SK-N-SH treated with all-trans-retinoic acid at 6 μM for 48 hours (cell line): ENCODE results near the gene C12orf57.

Experiments
- ATAC-seq: fragments of 200-7000 bp; cut with Tn5 transposase; 3 replicates; pipeline ENCODE4 v1.9.1; 2020; ENCODE audit warnings: mild to moderate bottlenecking, moderate library complexity
- ARNTL ChIP-seq: fragments of 450-650 bp; formaldehyde crosslinking; IDR thresholded peaks from 2 replicates; pipeline ENCODE4 v1.5.0; 2020; ENCODE audit warnings: low read depth, mild to moderate bottlenecking, moderate library complexity, borderline replicate concordance
- BACH2 ChIP-seq: fragments of 250-450 bp; sonication (Bioruptor Pico); IDR thresholded peaks from 2 replicates; pipeline ENCODE4 v1.9.0; 2021; ENCODE audit warnings: mild to moderate bottlenecking, borderline replicate concordance
- CSDC2 ChIP-seq: fragments of 250-450 bp; sonication (Bioruptor Pico); IDR thresholded peaks from 2 replicates; pipeline ENCODE4 v1.5.0; 2020; ENCODE audit warnings: mild to moderate bottlenecking, moderate library complexity
- ESRRG ChIP-seq: fragments of 250-450 bp; sonication (Bioruptor Pico); IDR thresholded peaks from 2 replicates; pipeline ENCODE4 v1.6.1; 2021; ENCODE audit warnings: mild to moderate bottlenecking
- GLIS3 ChIP-seq: fragments of 250-450 bp; sonication (Bioruptor Pico); IDR thresholded peaks from 2 replicates; pipeline ENCODE4 v1.5.0; 2020; ENCODE audit warnings: mild to moderate bottlenecking, moderate library complexity
- ISL1 ChIP-seq: fragments of 250-450 bp; sonication (Bioruptor Pico); IDR thresholded peaks from 2 replicates; pipeline ENCODE4 v2.1.2; 2022; ENCODE audit warnings: mild to moderate bottlenecking, moderate library complexity
- OSR1 ChIP-seq: fragments of 250-450 bp; sonication (Bioruptor Pico); IDR thresholded peaks from 2 replicates; pipeline ENCODE4 v1.8.0; 2022; ENCODE audit warnings: moderate library complexity, mild to moderate bottlenecking, inconsistent platforms
- RARB ChIP-seq: fragments of 250-450 bp; sonication (Bioruptor Pico); IDR thresholded peaks from 2 replicates; pipeline ENCODE4 v1.8.0; 2021; ENCODE audit warnings: mild to moderate bottlenecking, moderate library complexity
- SNAI2 ChIP-seq: fragments of 250-450 bp; sonication (Bioruptor Pico); IDR thresholded peaks from 2 replicates; pipeline ENCODE4 v1.5.0; 2020; ENCODE audit warnings: mild to moderate bottlenecking, moderate library complexity
- TCF4 ChIP-seq: fragments of 250-450 bp; sonication (Bioruptor Pico); IDR thresholded peaks from 2 replicates; pipeline ENCODE4 v1.8.0; 2021; ENCODE audit warnings: mild to moderate bottlenecking, moderate library complexity, borderline replicate concordance
- TOX ChIP-seq: fragments of 250-450 bp; sonication (Bioruptor Pico); IDR thresholded peaks from 2 replicates; pipeline ENCODE4 v1.8.0; 2021; ENCODE audit warnings: mild to moderate bottlenecking, moderate library complexity, borderline replicate concordance
- ZC3H10 ChIP-seq: fragments of 250-450 bp; sonication (Bioruptor Pico); IDR thresholded peaks from 2 replicates; pipeline ENCODE4 v1.5.1; 2021; ENCODE audit warnings: mild to moderate bottlenecking, moderate library complexity
- ZFP3 ChIP-seq: fragments of 250-450 bp; sonication (Bioruptor Pico); IDR thresholded peaks from 2 replicates; pipeline ENCODE4 v1.5.0; 2020; ENCODE audit warnings: mild to moderate bottlenecking, moderate library complexity
- ZFP30 ChIP-seq: fragments of 450-650 bp; formaldehyde crosslinking; IDR thresholded peaks from 2 replicates; pipeline ENCODE4 v1.5.0; 2022; ENCODE audit warnings: mild to moderate bottlenecking, moderate library complexity
- ZNF565 ChIP-seq: fragments of 450-650 bp; formaldehyde crosslinking; conservative IDR thresholded peaks from 2 replicates; pipeline ENCODE4 v1.5.0; 2020; ENCODE audit warnings: low read depth, mild to moderate bottlenecking, moderate library complexity
- ZNF70 ChIP-seq: fragments of 450-650 bp; formaldehyde crosslinking; IDR thresholded peaks from 2 replicates; pipeline ENCODE4 v1.5.0; 2020; ENCODE audit warnings: mild to moderate bottlenecking, moderate library complexity
- ZNF8 ChIP-seq: fragments of 450-650 bp; formaldehyde crosslinking; IDR thresholded peaks from 2 replicates; pipeline ENCODE4 v1.5.0; 2020; ENCODE audit warnings: mild to moderate bottlenecking, moderate library complexity
- TF ChIP-seq, protein P1 (sequence below): fragments of 250-450 bp; sonication (Bioruptor Pico); IDR thresholded peaks from 2 replicates; pipeline ENCODE4 v1.5.1; 2020; ENCODE audit warnings: low read depth, mild to moderate bottlenecking, moderate library complexity
- TF ChIP-seq, protein P2 (sequence below): fragments of 250-450 bp; sonication (Bioruptor Pico); IDR thresholded peaks from 2 replicates; pipeline ENCODE4 v1.5.0; 2020; ENCODE audit warnings: mild to moderate bottlenecking, moderate library complexity
- TF ChIP-seq, protein P3 (sequence below): fragments of 250-450 bp; sonication (Bioruptor Pico); IDR thresholded peaks from 2 replicates; pipeline ENCODE4 v1.5.1; 2021; ENCODE audit warnings: mild to moderate bottlenecking, moderate library complexity
- TF ChIP-seq, protein P4 (sequence below): fragments of 250-450 bp; sonication (Bioruptor Pico); IDR thresholded peaks from 2 replicates; pipeline ENCODE4 v1.8.0; 2021; ENCODE audit warnings: low read depth, mild to moderate bottlenecking, moderate library complexity, borderline replicate concordance
- TF ChIP-seq, protein P5 (sequence below): fragments of 250-450 bp; sonication (Bioruptor Pico); IDR thresholded peaks from 2 replicates; pipeline ENCODE4 v1.8.0; 2020; ENCODE audit warnings: mild to moderate bottlenecking, moderate library complexity, borderline replicate concordance

C12orf57 gene

DNA sequence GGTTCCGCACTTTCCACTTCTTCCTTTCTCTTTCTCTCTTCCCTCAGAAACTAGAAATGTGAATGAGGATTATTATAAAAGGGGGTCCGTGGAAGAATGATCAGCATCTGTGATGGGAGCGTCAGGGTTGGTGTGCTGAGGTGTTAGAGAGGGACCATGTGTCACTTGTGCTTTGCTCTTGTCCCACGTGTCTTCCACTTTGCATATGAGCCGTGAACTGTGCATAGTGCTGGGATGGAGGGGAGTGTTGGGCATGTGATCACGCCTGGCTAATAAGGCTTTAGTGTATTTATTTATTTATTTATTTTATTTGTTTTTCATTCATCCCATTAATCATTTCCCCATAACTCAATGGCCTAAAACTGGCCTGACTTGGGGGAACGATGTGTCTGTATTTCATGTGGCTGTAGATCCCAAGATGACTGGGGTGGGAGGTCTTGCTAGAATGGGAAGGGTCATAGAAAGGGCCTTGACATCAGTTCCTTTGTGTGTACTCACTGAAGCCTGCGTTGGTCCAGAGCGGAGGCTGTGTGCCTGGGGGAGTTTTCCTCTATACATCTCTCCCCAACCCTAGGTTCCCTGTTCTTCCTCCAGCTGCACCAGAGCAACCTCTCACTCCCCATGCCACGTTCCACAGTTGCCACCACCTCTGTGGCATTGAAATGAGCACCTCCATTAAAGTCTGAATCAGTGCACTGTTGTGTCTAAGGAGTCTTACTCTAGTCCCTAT is 20.7 kb upstream of the C12orf57 start (continued):
- TF ChIP-seq, protein P1, sequence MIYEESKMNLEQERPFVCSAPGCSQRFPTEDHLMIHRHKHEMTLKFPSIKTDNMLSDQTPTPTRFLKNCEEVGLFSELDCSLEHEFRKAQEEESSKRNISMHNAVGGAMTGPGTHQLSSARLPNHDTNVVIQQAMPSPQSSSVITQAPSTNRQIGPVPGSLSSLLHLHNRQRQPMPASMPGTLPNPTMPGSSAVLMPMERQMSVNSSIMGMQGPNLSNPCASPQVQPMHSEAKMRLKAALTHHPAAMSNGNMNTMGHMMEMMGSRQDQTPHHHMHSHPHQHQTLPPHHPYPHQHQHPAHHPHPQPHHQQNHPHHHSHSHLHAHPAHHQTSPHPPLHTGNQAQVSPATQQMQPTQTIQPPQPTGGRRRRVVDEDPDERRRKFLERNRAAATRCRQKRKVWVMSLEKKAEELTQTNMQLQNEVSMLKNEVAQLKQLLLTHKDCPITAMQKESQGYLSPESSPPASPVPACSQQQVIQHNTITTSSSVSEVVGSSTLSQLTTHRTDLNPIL (CRISPR knock-in tag): no peak
- TF ChIP-seq TCF4 (no peak), ISL1 (no peak), BACH2 (no peak), ESRRG (no peak), ZNF565 (CRISPR knock-in tag) (no peak), ZC3H10 (CRISPR knock-in tag) (no peak)
- TF ChIP-seq, protein P2, sequence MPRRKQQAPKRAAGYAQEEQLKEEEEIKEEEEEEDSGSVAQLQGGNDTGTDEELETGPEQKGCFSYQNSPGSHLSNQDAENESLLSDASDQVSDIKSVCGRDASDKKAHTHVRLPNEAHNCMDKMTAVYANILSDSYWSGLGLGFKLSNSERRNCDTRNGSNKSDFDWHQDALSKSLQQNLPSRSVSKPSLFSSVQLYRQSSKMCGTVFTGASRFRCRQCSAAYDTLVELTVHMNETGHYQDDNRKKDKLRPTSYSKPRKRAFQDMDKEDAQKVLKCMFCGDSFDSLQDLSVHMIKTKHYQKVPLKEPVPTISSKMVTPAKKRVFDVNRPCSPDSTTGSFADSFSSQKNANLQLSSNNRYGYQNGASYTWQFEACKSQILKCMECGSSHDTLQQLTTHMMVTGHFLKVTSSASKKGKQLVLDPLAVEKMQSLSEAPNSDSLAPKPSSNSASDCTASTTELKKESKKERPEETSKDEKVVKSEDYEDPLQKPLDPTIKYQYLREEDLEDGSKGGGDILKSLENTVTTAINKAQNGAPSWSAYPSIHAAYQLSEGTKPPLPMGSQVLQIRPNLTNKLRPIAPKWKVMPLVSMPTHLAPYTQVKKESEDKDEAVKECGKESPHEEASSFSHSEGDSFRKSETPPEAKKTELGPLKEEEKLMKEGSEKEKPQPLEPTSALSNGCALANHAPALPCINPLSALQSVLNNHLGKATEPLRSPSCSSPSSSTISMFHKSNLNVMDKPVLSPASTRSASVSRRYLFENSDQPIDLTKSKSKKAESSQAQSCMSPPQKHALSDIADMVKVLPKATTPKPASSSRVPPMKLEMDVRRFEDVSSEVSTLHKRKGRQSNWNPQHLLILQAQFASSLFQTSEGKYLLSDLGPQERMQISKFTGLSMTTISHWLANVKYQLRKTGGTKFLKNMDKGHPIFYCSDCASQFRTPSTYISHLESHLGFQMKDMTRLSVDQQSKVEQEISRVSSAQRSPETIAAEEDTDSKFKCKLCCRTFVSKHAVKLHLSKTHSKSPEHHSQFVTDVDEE (CRISPR knock-in tag): no peak

DNA sequence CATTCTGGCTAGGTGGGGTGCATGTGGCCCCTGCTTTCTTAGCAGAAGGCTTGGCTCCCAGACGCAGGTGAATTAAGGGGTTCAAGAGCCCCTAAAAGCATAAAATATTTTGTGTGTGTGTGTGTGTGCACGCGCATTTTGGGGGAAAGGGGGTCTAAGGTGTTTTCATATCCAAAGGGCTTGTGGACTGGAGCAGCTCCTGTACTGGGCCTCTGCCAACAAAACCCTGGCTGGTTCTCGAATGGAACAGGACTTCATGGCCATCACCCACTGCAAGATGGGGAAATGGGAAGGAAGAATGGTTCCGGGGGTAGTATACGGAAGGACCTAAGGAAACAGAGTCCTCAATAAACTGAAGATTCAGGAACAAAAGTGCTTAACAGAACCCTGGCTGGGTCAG is 20.0 kb upstream of the C12orf57 start:
- TF ChIP-seq OSR1 (CRISPR knock-in tag): no peak
- TF ChIP-seq ZNF565 (CRISPR knock-in tag): no peak
- TF ChIP-seq CSDC2 (CRISPR knock-in tag): no peak
- TF ChIP-seq ESRRG: no peak
- TF ChIP-seq ISL1: no peak
- TF ChIP-seq, protein P3, sequence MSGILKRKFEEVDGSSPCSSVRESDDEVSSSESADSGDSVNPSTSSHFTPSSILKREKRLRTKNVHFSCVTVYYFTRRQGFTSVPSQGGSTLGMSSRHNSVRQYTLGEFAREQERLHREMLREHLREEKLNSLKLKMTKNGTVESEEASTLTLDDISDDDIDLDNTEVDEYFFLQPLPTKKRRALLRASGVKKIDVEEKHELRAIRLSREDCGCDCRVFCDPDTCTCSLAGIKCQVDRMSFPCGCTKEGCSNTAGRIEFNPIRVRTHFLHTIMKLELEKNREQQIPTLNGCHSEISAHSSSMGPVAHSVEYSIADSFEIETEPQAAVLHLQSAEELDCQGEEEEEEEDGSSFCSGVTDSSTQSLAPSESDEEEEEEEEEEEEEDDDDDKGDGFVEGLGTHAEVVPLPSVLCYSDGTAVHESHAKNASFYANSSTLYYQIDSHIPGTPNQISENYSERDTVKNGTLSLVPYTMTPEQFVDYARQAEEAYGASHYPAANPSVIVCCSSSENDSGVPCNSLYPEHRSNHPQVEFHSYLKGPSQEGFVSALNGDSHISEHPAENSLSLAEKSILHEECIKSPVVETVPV (CRISPR knock-in tag): no peak
- TF ChIP-seq SNAI2 (CRISPR knock-in tag): no peak
- no peak for TF ChIP-seq BACH2
- no peak for TF ChIP-seq GLIS3 (CRISPR knock-in tag)
- TF ChIP-seq ZFP3 (CRISPR knock-in tag): no peak
- no peak for TF ChIP-seq ARNTL (CRISPR knock-in tag)
- no peak for TF ChIP-seq ZFP30 (CRISPR knock-in tag)
- TF ChIP-seq ZNF8 (CRISPR knock-in tag): no peak
- TF ChIP-seq, protein P4, sequence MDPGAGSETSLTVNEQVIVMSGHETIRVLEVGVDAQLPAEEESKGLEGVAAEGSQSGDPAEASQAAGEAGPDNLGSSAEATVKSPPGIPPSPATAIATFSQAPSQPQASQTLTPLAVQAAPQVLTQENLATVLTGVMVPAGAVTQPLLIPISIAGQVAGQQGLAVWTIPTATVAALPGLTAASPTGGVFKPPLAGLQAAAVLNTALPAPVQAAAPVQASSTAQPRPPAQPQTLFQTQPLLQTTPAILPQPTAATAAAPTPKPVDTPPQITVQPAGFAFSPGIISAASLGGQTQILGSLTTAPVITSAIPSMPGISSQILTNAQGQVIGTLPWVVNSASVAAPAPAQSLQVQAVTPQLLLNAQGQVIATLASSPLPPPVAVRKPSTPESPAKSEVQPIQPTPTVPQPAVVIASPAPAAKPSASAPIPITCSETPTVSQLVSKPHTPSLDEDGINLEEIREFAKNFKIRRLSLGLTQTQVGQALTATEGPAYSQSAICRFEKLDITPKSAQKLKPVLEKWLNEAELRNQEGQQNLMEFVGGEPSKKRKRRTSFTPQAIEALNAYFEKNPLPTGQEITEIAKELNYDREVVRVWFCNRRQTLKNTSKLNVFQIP (CRISPR knock-in tag): no peak
- TF ChIP-seq, protein P5, sequence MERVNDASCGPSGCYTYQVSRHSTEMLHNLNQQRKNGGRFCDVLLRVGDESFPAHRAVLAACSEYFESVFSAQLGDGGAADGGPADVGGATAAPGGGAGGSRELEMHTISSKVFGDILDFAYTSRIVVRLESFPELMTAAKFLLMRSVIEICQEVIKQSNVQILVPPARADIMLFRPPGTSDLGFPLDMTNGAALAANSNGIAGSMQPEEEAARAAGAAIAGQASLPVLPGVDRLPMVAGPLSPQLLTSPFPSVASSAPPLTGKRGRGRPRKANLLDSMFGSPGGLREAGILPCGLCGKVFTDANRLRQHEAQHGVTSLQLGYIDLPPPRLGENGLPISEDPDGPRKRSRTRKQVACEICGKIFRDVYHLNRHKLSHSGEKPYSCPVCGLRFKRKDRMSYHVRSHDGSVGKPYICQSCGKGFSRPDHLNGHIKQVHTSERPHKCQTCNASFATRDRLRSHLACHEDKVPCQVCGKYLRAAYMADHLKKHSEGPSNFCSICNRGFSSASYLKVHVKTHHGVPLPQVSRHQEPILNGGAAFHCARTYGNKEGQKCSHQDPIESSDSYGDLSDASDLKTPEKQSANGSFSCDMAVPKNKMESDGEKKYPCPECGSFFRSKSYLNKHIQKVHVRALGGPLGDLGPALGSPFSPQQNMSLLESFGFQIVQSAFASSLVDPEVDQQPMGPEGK (CRISPR knock-in tag): no peak
- no peak for TF ChIP-seq ZNF70
- TF ChIP-seq TCF4: no peak
- no peak for TF ChIP-seq ZC3H10 (CRISPR knock-in tag)
- TF ChIP-seq TOX (CRISPR knock-in tag): no peak
- TF ChIP-seq RARB (CRISPR knock-in tag): no peak
- ATAC-seq: no peak

DNA sequence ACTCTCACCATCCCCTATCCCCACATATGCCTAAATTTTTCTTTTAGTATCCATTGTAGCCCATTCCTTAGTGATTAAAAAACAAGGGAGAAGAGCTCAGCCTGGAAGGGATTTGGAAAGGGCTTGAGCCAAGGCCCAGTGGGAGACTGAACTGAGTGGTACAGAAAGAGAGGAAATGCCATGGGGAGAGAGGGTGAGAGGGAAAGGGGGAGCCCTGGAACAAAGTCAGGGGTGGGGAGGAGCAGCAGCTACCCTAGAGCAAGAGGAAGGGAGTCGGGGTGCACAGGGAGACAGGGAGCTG is 18.6 kb upstream of the C12orf57 start:
- no peak; the same call in 1 of the 3 replicates for ATAC-seq
- no peak for TF ChIP-seq GLIS3 (CRISPR knock-in tag)
- TF ChIP-seq, protein P3 (CRISPR knock-in tag): no peak
- no peak for TF ChIP-seq RARB (CRISPR knock-in tag)
- TF ChIP-seq, protein P4 (CRISPR knock-in tag): no peak
- no peak for TF ChIP-seq SNAI2 (CRISPR knock-in tag)
- TF ChIP-seq ZC3H10 (CRISPR knock-in tag): no peak
- TF ChIP-seq ESRRG: no peak
- no peak for TF ChIP-seq ARNTL (CRISPR knock-in tag)
